ENCODE results near the gene BMPR1A. TPM values are rescaled to one million over a fixed set of nuclear protein-coding genes. Genes with fewer than 3 reads are reported as not detected.

Gene BMPR1A
- polyA plus RNA-seq, 2 of the 4 experiments (the other 2 are of a cell fraction) = 25.5 to 39.0 TPM

GRCh38 chr10:86900955-86901354 is 144.5 kb downstream of the BMPR1A start:
- H3K4me2 ChIP-seq = no peak overlapping the region
- 88% methylated on average over 2 of the region's 2 CpGs for WGBS (ENCODE audit: missing lambda C conversion rate)
- no peak for ATAC-seq
- H3K4me1 ChIP-seq = no peaks in the 10 kb centered on the region
- FAIRE-seq = no peak
- peaks cover 7% of the 10 kb centered on the region; the same call in 2 of the 3 replicates for H3K9me3 ChIP-seq
- no peak overlapping the region for H3K27ac ChIP-seq
- no peak for DNase-seq (ENCODE audit: low read depth in 1 of 2, low spot score in 1 of 2)
- ChIA-PET CTCF (interaction anchor here (0.7 to 4.4 kb wide), 13 partner anchors 9 to 219 kb away, joined by 3 to 37 read pairs (median 6); no protein-coding TSS in a partner anchor), POLR2A (interaction anchor here (1.1 kb wide), 1 partner anchor 145 kb away, joined by 3 read pairs; the partner anchor contains the start of gene BMPR1A)
- no peak overlapping the region for H3K4me3 ChIP-seq
- TF ChIP-seq TP53 (CRISPR knock-in tag; IDR thresholded peaks at IDR 0.05) (no peak), FOSB (CRISPR knock-in tag; IDR thresholded peaks at IDR 0.05) (no peak), RNF2 (IDR thresholded peaks at IDR 0.05; ENCODE audit: borderline replicate concordance, low read depth) (no peak), RARB (CRISPR knock-in tag; IDR thresholded peaks at IDR 0.05) (no peak), ZFP36 (IDR thresholded peaks at IDR 0.05; ENCODE audit: borderline replicate concordance, partially characterized antibody) (no peak), FOXS1 (CRISPR knock-in tag; IDR thresholded peaks at IDR 0.05) (no peak), HOXB13 (CRISPR knock-in tag; IDR thresholded peaks at IDR 0.05; ENCODE audit: low read depth) (no peak), MAZ (IDR thresholded peaks at IDR 0.05; ENCODE audit: borderline replicate concordance, low read depth, low read length) (no peak), HOXB5 (CRISPR knock-in tag; IDR thresholded peaks at IDR 0.05) (no peak), RCOR1 (IDR thresholded peaks at IDR 0.05; ENCODE audit: low read depth, low read length) (no peak), PHF8 (IDR thresholded peaks at IDR 0.05; ENCODE audit: borderline replicate concordance, low read depth) (no peak), POLR2A (IDR thresholded peaks at IDR 0.05; ENCODE audit: low read length) (no peak), MAFK (IDR thresholded peaks at IDR 0.05; ENCODE audit: partially characterized antibody) (no peak)
- TF ChIP-seq, protein P1, sequence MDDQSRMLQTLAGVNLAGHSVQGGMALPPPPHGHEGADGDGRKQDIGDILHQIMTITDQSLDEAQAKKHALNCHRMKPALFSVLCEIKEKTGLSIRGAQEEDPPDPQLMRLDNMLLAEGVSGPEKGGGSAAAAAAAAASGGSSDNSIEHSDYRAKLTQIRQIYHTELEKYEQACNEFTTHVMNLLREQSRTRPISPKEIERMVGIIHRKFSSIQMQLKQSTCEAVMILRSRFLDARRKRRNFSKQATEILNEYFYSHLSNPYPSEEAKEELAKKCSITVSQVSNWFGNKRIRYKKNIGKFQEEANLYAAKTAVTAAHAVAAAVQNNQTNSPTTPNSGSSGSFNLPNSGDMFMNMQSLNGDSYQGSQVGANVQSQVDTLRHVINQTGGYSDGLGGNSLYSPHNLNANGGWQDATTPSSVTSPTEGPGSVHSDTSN (IDR thresholded peaks at IDR 0.05) = no peak
- TF ChIP-seq, protein P2, sequence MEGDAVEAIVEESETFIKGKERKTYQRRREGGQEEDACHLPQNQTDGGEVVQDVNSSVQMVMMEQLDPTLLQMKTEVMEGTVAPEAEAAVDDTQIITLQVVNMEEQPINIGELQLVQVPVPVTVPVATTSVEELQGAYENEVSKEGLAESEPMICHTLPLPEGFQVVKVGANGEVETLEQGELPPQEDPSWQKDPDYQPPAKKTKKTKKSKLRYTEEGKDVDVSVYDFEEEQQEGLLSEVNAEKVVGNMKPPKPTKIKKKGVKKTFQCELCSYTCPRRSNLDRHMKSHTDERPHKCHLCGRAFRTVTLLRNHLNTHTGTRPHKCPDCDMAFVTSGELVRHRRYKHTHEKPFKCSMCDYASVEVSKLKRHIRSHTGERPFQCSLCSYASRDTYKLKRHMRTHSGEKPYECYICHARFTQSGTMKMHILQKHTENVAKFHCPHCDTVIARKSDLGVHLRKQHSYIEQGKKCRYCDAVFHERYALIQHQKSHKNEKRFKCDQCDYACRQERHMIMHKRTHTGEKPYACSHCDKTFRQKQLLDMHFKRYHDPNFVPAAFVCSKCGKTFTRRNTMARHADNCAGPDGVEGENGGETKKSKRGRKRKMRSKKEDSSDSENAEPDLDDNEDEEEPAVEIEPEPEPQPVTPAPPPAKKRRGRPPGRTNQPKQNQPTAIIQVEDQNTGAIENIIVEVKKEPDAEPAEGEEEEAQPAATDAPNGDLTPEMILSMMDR (IDR thresholded peaks at IDR 0.05) = no peak

- H3K4me3 ChIP-seq = no peak overlapping the region
- H3K4me1 ChIP-seq = no peaks in the 10 kb centered on the region
- CTCF ChIA-PET = no interaction called here
- peaks cover 19% of the 10 kb centered on the region for H3K9me3 ChIP-seq
- no peak overlapping the region for H3K27ac ChIP-seq
- TF ChIP-seq EP300 (IDR thresholded peaks at IDR 0.05) (no peak), CHD2 (IDR thresholded peaks at IDR 0.05; ENCODE audit: low read length, partially characterized antibody) (no peak), KDM5A (IDR thresholded peaks at IDR 0.05) (no peak), CHD4 (IDR thresholded peaks at IDR 0.05; ENCODE audit: borderline replicate concordance) (no peak), ZC3H11A (IDR thresholded peaks at IDR 0.05) (no peak), EHMT2 (IDR thresholded peaks at IDR 0.05; ENCODE audit: low read depth) (no peak), ZFP36 (IDR thresholded peaks at IDR 0.05; ENCODE audit: borderline replicate concordance, partially characterized antibody) (no peak), BHLHE40 (IDR thresholded peaks at IDR 0.05; ENCODE audit: low read depth, low read length) (no peak), USF2 (IDR thresholded peaks at IDR 0.05) (no peak), TP53 (CRISPR knock-in tag; IDR thresholded peaks at IDR 0.05) (no peak), SREBF2 (IDR thresholded peaks at IDR 0.05) (no peak), NFE2L2 (conservative IDR thresholded peaks at IDR 0.05; ENCODE audit: low read length) (no peak), PHF8 (IDR thresholded peaks at IDR 0.05; ENCODE audit: borderline replicate concordance, low read depth) (no peak), NPAS2 (CRISPR knock-in tag; IDR thresholded peaks at IDR 0.05; ENCODE audit: borderline replicate concordance) (no peak), HOXB5 (CRISPR knock-in tag; IDR thresholded peaks at IDR 0.05) (no peak), ATOH8 (CRISPR knock-in tag; IDR thresholded peaks at IDR 0.05; ENCODE audit: low read depth) (no peak), CBX2 (IDR thresholded peaks at IDR 0.05; ENCODE audit: borderline replicate concordance, low read depth) (no peak)
- WGBS (ENCODE audit: missing lambda C conversion rate) = 94% methylated on average over 2 of the region's 2 CpGs
- H3K4me2 ChIP-seq = no peak overlapping the region
- DNase-seq (ENCODE audit: low read depth in 1 of 2, low spot score in 1 of 2) (no peak), ATAC-seq (no peak), FAIRE-seq (peak; percentile 18)
- POLR2A ChIA-PET = no interaction called here
Measured at GRCh38 chr10:86904600-86904999, 148.2 kb downstream of the BMPR1A start.
